GM12874 (cell line): Measurements from ENCODE around the gene CCNF.

Experiments used
- CTCF ChIP-seq: IDR thresholded peaks from 2 replicates; pipeline ENCODE4 v1.5.1; 2011; ENCODE audit warnings: low read depth, mild to moderate bottlenecking, control low read depth, low read length, moderate library complexity; ENCODE audit not compliant: insufficient read depth

The CCNF gene

GRCh38 chr16:2388875-2389433 lies 40.3 kb upstream of the CCNF start:
- TF ChIP-seq CTCF = no peak

GRCh38 chr16:2392025-2392424 lies 37.2 kb upstream of the CCNF start:
- no peak for TF ChIP-seq CTCF

- TF ChIP-seq CTCF = no peak
Measured at GRCh38 chr16:2398520-2398919, 30.7 kb upstream of the CCNF start.

- no peak for TF ChIP-seq CTCF
Measured at GRCh38 chr16:2404099-2404498, 25.1 kb upstream of the CCNF start.

- no peak for TF ChIP-seq CTCF
Measured at GRCh38 chr16:2415085-2415484, 14.2 kb upstream of the CCNF start.

GRCh38 chr16:2420035-2420434 lies 9.2 kb upstream of the CCNF start:
- no peak for TF ChIP-seq CTCF

- TF ChIP-seq CTCF = no peak
Measured at GRCh38 chr16:2422123-2422867, 7.0 kb upstream of the CCNF start.
